ENCODE measurements around the gene RPS6KA3. TPM values are rescaled to one million over a fixed set of nuclear protein-coding genes. Genes with fewer than 3 reads are reported as not detected.

RPS6KA3 gene
- 41.5 TPM for total RNA-seq

GRCh38 chrX:20266810-20267606, at the start of gene RPS6KA3:
RPS6KA3 (minus strand) TSS chrX:20266909; CDS start chrX:20266632, 277 bp downstream.
- peak; percentile 65 to 89 (median 88) for DNase-seq (ENCODE audit: low read depth in 2 of 3, low spot score in 2 of 3)

- peak in 1 of 3 donors; percentile 12 for DNase-seq (ENCODE audit: low read depth in 2 of 3, low spot score in 2 of 3)
These were observed 48.4 kb upstream of the RPS6KA3 start for GRCh38 chrX:20315140-20315539.

GRCh38 chrX:20313899-20314298, 47.2 kb upstream of the RPS6KA3 start:
- peak in 1 of 3 donors; percentile 39 for DNase-seq (ENCODE audit: low read depth in 2 of 3, low spot score in 2 of 3)

- no peak for DNase-seq (ENCODE audit: low read depth in 2 of 3, low spot score in 2 of 3)
These were observed 45.3 kb upstream of the RPS6KA3 start for GRCh38 chrX:20312018-20312417.

GRCh38 chrX:20311505-20311904, 44.8 kb upstream of the RPS6KA3 start:
- DNase-seq (ENCODE audit: low read depth in 2 of 3, low spot score in 2 of 3): no peak

GRCh38 chrX:20309806-20310205, 43.1 kb upstream of the RPS6KA3 start:
- DNase-seq (ENCODE audit: low read depth in 2 of 3, low spot score in 2 of 3): no peak

- DNase-seq (ENCODE audit: low read depth in 2 of 3, low spot score in 2 of 3): no peak
These were observed 40.0 kb upstream of the RPS6KA3 start for GRCh38 chrX:20306668-20307067.

GRCh38 chrX:20300822-20301221, 34.1 kb upstream of the RPS6KA3 start:
- no peak for DNase-seq (ENCODE audit: low read depth in 2 of 3, low spot score in 2 of 3)

GRCh38 chrX:20294957-20295356, 28.2 kb upstream of the RPS6KA3 start:
- DNase-seq (ENCODE audit: low read depth in 2 of 3, low spot score in 2 of 3): no peak

GRCh38 chrX:20294284-20294683, 27.6 kb upstream of the RPS6KA3 start:
- no peak for DNase-seq (ENCODE audit: low read depth in 2 of 3, low spot score in 2 of 3)

GRCh38 chrX:20285511-20285910, 18.8 kb upstream of the RPS6KA3 start:
- no peak for DNase-seq (ENCODE audit: low read depth in 2 of 3, low spot score in 2 of 3)

GRCh38 chrX:20284992-20285391, 18.3 kb upstream of the RPS6KA3 start:
- no peak for DNase-seq (ENCODE audit: low read depth in 2 of 3, low spot score in 2 of 3)

- DNase-seq (ENCODE audit: low read depth in 2 of 3, low spot score in 2 of 3): no peak
These were observed 17.7 kb upstream of the RPS6KA3 start for GRCh38 chrX:20284444-20284843.

- DNase-seq (ENCODE audit: low read depth in 2 of 3, low spot score in 2 of 3): no peak
These were observed 14.2 kb upstream of the RPS6KA3 start for GRCh38 chrX:20280938-20281337.

- no peak for DNase-seq (ENCODE audit: low read depth in 2 of 3, low spot score in 2 of 3)
These were observed 7.4 kb upstream of the RPS6KA3 start for GRCh38 chrX:20274121-20274520.

- DNase-seq (ENCODE audit: low read depth in 2 of 3, low spot score in 2 of 3): no peak
These were observed 5.0 kb upstream of the RPS6KA3 start for GRCh38 chrX:20271730-20272129.

- DNase-seq (ENCODE audit: low read depth in 2 of 3, low spot score in 2 of 3): no peak
These were observed 4.5 kb upstream of the RPS6KA3 start for GRCh38 chrX:20271186-20271585.

GRCh38 chrX:20270562-20270890, 3.8 kb upstream of the RPS6KA3 start:
- no peak for DNase-seq (ENCODE audit: low read depth in 2 of 3, low spot score in 2 of 3)

GRCh38 chrX:20269848-20270561, 3.3 kb upstream of the RPS6KA3 start:
- DNase-seq (ENCODE audit: low read depth in 2 of 3, low spot score in 2 of 3): no peak

- DNase-seq (ENCODE audit: low read depth in 2 of 3, low spot score in 2 of 3): peak in 2 of 3 donors; percentile 51 to 53
These were observed 1.4 kb upstream of the RPS6KA3 start for GRCh38 chrX:20267931-20268701.

- no peak for DNase-seq (ENCODE audit: low read depth in 2 of 3, low spot score in 2 of 3)
These were observed 860 bp upstream of the RPS6KA3 start for GRCh38 chrX:20267607-20267930.
